HG03565 (cell line): ENCODE data around the gene TRABD2A.
A peak's percentile ranks its signal among the peaks of the same experiment; 100 is the strongest.

Experiments
- ATAC-seq: cut with Tn5 transposase; IDR thresholded peaks from one replicate; pipeline ENCODE4 v1.9.1; 2021; ENCODE audit warnings: mild to moderate bottlenecking, moderate library complexity; ENCODE audit not compliant: unreplicated experiment

TRABD2A gene

GRCh38 chr2:84905181-84906107 is 24.6 kb upstream of the TRABD2A start, which contains the start of gene TMSB10:
Gene TMSB10 (plus strand): TSS chr2:84905656.
- ATAC-seq, result peak; percentile 52

GRCh38 chr2:84904717-84905174 is 23.9 kb upstream of the TRABD2A start:
- ATAC-seq, result no peak

GRCh38 chr2:84904151-84904550 is 23.3 kb upstream of the TRABD2A start:
- ATAC-seq, result no peak

GRCh38 chr2:84902526-84902925 is 21.6 kb upstream of the TRABD2A start:
- no peak for ATAC-seq

- ATAC-seq, result no peak
Measured at GRCh38 chr2:84901593-84902120, 20.8 kb upstream of the TRABD2A start.

GRCh38 chr2:84900971-84901370 is 20.1 kb upstream of the TRABD2A start:
- no peak for ATAC-seq

- ATAC-seq, result no peak
Measured at GRCh38 chr2:84899304-84900204, 18.7 kb upstream of the TRABD2A start.

- ATAC-seq, result no peak
Measured at GRCh38 chr2:84897773-84898172, 16.9 kb upstream of the TRABD2A start.

- ATAC-seq, result no peak
Measured at GRCh38 chr2:84896567-84896966, 15.7 kb upstream of the TRABD2A start.

- ATAC-seq, result no peak
Measured at GRCh38 chr2:84894758-84895520, 14.1 kb upstream of the TRABD2A start.

- no peak for ATAC-seq
Measured at GRCh38 chr2:84894131-84894586, 13.3 kb upstream of the TRABD2A start.

GRCh38 chr2:84891355-84892010 is 10.6 kb upstream of the TRABD2A start:
- ATAC-seq, result no peak

GRCh38 chr2:84889332-84889731 is 8.4 kb upstream of the TRABD2A start:
- peak; percentile 4 for ATAC-seq

GRCh38 chr2:84888401-84889276 is 7.8 kb upstream of the TRABD2A start:
- ATAC-seq, result peak; percentile 95

- ATAC-seq, result no peak
Measured at GRCh38 chr2:84886791-84887190, 5.9 kb upstream of the TRABD2A start.

- no peak for ATAC-seq
Measured at GRCh38 chr2:84885111-84885510, 4.2 kb upstream of the TRABD2A start.

GRCh38 chr2:84884449-84884848 is 3.6 kb upstream of the TRABD2A start:
- no peak for ATAC-seq

GRCh38 chr2:84882775-84883550 is 2.1 kb upstream of the TRABD2A start:
- no peak for ATAC-seq
